Prostate gland (tissue), 2 donors: ENCODE data around the gene ERMARD. TPM values are rescaled to one million over a fixed set of nuclear protein-coding genes. Genes with fewer than 3 reads are reported as not detected.

Experiments
- DNase-seq: peaks from one replicate; pipeline ENCODE4 v3.0.0-alpha.2; 2019; ENCODE audit warnings: low spot score
- H3K27ac ChIP-seq, 2 donors: fragments of 200-600 bp; sonication (generic); 2 replicates each; pipeline ENCODE4 v1.5.1; 2017 to 2019
- H3K27me3 ChIP-seq: fragments of 200-600 bp; sonication (generic); replicated peaks from 2 replicates; pipeline ENCODE4 v1.5.1; 2019; ENCODE audit not compliant: insufficient read depth
- H3K36me3 ChIP-seq, 2 donors: fragments of 200-600 bp; sonication (generic); 1 replicate in 1 of 2; 2 replicates in 1 of 2; pipeline versions ENCODE4 v1.5.1 to v1.8.1; 2017 to 2019
- H3K4me1 ChIP-seq: fragments of 200-600 bp; sonication (generic); replicated peaks from 2 replicates; pipeline ENCODE4 v1.5.1; 2019
- H3K4me3 ChIP-seq, 2 donors: fragments of 200-600 bp; sonication (generic); 2 replicates each; pipeline ENCODE4 v1.5.1; 2017 to 2019
- H3K9me3 ChIP-seq: fragments of 200-600 bp; sonication (generic); 2 replicates; pipeline ENCODE4 v1.5.1; 2017
- CTCF ChIP-seq, 4 experiments: fragments of 200-600 bp in 2 of 4; fragments of 450-650 bp in 2 of 4; sonication (generic) in 2 of 4; IDR thresholded peaks; 1 replicate in 3 of 4; 2 replicates in 1 of 4; pipeline ENCODE4 v1.5.1; 2016 to 2019; ENCODE audit warnings: antibody characterized with exemption in 4 of 4, mild to moderate bottlenecking in 2 of 4, moderate library complexity in 2 of 4
- POLR2A ChIP-seq: fragments of 450-650 bp; IDR thresholded peaks from one replicate; pipeline ENCODE4 v1.6.1; 2016; ENCODE audit warnings: antibody characterized with exemption, mild to moderate bottlenecking
- POLR2AphosphoS5 ChIP-seq: sonication (generic); formaldehyde crosslinking; IDR thresholded peaks from one replicate; pipeline ENCODE4 v1.6.1; 2017; ENCODE audit warnings: antibody characterized with exemption
- WGBS: methylation state at CpG from one replicate; pipeline ENCODE4 v1.1.5; 2018; 5-methylcytosine and 5-hydroxymethylcytosine counted together
- intact Hi-C: fragments of 100-400 bp; cut with DNase I; formaldehyde crosslinking; loops from one replicate; pipeline ENCODE4 v1.14.2; 2022
- total RNA-seq, 2 donors: library from RNA; depleted of rRNA; stranded (reverse); fragments of >200 nt; gene quantifications; one replicate each; pipeline ENCODE4 v1.1.0, GENCODE V29; 2016

Gene ERMARD
- total RNA-seq, 2 donors from 2014 or later: 23.7 to 33.2 TPM

- Histone ChIP-seq H3K27ac (no peak overlapping the region), H3K4me1 (peaks cover 3% of the 10 kb centered on the region), H3K27me3 (no peaks in the 10 kb centered on the region), H3K9me3 (no peaks in the 10 kb centered on the region), H3K4me3 (no peak overlapping the region), H3K36me3 (no peaks in the 10 kb centered on the region)
- WGBS: 87% methylated on average over 12 of the region's 12 CpGs
- intact Hi-C loops: no loop called here
- TF ChIP-seq CTCF (IDR thresholded peaks at IDR 0.05): no peak
- no peak for TF ChIP-seq POLR2AphosphoS5
- TF ChIP-seq POLR2A: no peak
- DNase-seq: no peak
Observed at GRCh38 chr6:169784821-169785340, 33.5 kb downstream of the ERMARD start.

GRCh38 chr6:169785566-169785965 is 34.1 kb downstream of the ERMARD start:
- Histone ChIP-seq H3K27ac (no peak overlapping the region), H3K27me3 (no peaks in the 10 kb centered on the region), H3K4me1 (peaks cover 4% of the 10 kb centered on the region), H3K4me3 (no peak overlapping the region), H3K36me3 (no peaks in the 10 kb centered on the region), H3K9me3 (no peaks in the 10 kb centered on the region)
- no peak for DNase-seq
- TF ChIP-seq CTCF (IDR thresholded peaks at IDR 0.05) (no peak), POLR2A (no peak), POLR2AphosphoS5 (no peak)
- intact Hi-C loops: no loop called here
- 91% methylated on average over 9 of the region's 9 CpGs for WGBS

- peaks cover 4% of the 10 kb centered on the region for H3K4me1 ChIP-seq
- WGBS: 87% methylated on average over 5 of the region's 5 CpGs
- DNase-seq: no peak
- intact Hi-C loops: no loop called here
- H3K36me3 ChIP-seq: no peaks in the 10 kb centered on the region
- no peaks in the 10 kb centered on the region for H3K9me3 ChIP-seq
- H3K4me3 ChIP-seq: no peak overlapping the region
- no peak overlapping the region for H3K27ac ChIP-seq
- H3K27me3 ChIP-seq: no peaks in the 10 kb centered on the region
- TF ChIP-seq POLR2AphosphoS5 (no peak), POLR2A (no peak), CTCF (IDR thresholded peaks at IDR 0.05) (no peak)
Observed at GRCh38 chr6:169786349-169786748, 34.9 kb downstream of the ERMARD start.

GRCh38 chr6:169787797-169788196 is 36.4 kb downstream of the ERMARD start:
- WGBS: 82% methylated on average over 7 of the region's 7 CpGs
- Histone ChIP-seq H3K9me3 (no peaks in the 10 kb centered on the region), H3K4me1 (peaks cover 4% of the 10 kb centered on the region), H3K36me3 (no peaks in the 10 kb centered on the region), H3K4me3 (no peak overlapping the region), H3K27ac (no peak overlapping the region), H3K27me3 (no peaks in the 10 kb centered on the region)
- TF ChIP-seq POLR2AphosphoS5: no peak
- no peak for TF ChIP-seq POLR2A
- no peak for TF ChIP-seq CTCF (IDR thresholded peaks at IDR 0.05)
- intact Hi-C loops: no loop called here
- no peak for DNase-seq

GRCh38 chr6:169788809-169789145 is 37.4 kb downstream of the ERMARD start:
- no peaks in the 10 kb centered on the region for H3K9me3 ChIP-seq
- no peak for TF ChIP-seq POLR2AphosphoS5
- no peak for TF ChIP-seq CTCF (IDR thresholded peaks at IDR 0.05)
- no peak for TF ChIP-seq POLR2A
- no peak overlapping the region for H3K27ac ChIP-seq
- H3K4me1 ChIP-seq: peaks cover 4% of the 10 kb centered on the region
- WGBS: 66% methylated on average over 4 of the region's 4 CpGs
- H3K4me3 ChIP-seq: no peak overlapping the region
- H3K27me3 ChIP-seq: no peaks in the 10 kb centered on the region
- intact Hi-C loops: no loop called here
- H3K36me3 ChIP-seq: no peaks in the 10 kb centered on the region
- DNase-seq: no peak
